ENCODE measurements around the gene DPP4. TPM values are rescaled to one million over a fixed set of nuclear protein-coding genes. Genes with fewer than 3 reads are reported as not detected.

DPP4 gene
- total RNA-seq, 2 experiments from 2014 or later, result not detected

DNA sequence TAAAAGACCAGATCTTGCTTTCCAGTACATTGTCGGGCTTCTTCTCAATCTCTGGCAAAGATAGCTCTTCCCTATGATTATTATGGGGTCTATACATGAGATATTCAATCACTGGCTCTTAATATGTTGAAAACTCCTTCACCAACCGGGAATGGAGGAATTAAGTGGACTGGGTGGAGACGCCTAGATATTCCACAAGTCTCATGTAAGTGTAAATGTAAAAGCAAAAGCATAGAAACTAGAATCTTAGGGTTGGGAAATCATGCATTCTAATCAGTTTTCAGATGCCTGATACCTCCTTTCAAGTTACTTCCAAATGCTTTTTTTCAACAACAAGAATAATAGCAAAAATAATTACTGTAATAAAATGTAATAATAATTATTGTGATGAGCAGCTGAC, 38.0 kb downstream of the DPP4 start:
- BruUV-seq (replicated peaks), result no TSS peak
- no peaks in the 10 kb centered on the region for H3K4me1 ChIP-seq (ENCODE audit: insufficient read depth, low read length, poor library complexity, severe bottlenecking)
- CTCF ChIA-PET (ENCODE audit: unreplicated experiment), result no interaction called here
- TF ChIP-seq, protein P1, sequence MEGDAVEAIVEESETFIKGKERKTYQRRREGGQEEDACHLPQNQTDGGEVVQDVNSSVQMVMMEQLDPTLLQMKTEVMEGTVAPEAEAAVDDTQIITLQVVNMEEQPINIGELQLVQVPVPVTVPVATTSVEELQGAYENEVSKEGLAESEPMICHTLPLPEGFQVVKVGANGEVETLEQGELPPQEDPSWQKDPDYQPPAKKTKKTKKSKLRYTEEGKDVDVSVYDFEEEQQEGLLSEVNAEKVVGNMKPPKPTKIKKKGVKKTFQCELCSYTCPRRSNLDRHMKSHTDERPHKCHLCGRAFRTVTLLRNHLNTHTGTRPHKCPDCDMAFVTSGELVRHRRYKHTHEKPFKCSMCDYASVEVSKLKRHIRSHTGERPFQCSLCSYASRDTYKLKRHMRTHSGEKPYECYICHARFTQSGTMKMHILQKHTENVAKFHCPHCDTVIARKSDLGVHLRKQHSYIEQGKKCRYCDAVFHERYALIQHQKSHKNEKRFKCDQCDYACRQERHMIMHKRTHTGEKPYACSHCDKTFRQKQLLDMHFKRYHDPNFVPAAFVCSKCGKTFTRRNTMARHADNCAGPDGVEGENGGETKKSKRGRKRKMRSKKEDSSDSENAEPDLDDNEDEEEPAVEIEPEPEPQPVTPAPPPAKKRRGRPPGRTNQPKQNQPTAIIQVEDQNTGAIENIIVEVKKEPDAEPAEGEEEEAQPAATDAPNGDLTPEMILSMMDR (conservative IDR thresholded peaks at IDR 0.05; ENCODE audit: low read length), result no peak
- TF ChIP-seq EZH2phosphoT487 (IDR thresholded peaks at IDR 0.05; ENCODE audit: borderline replicate concordance, low read depth, low read length), result no peak
- H3K4me2 ChIP-seq (ENCODE audit: low read length), result no peak overlapping the region
- no peaks in the 10 kb centered on the region for H4K20me1 ChIP-seq (ENCODE audit: insufficient read depth, low read length)
- H3K4me3 ChIP-seq (ENCODE audit: low read depth, low read length, poor library complexity, severe bottlenecking), result no peak overlapping the region
- H3K27ac ChIP-seq (ENCODE audit: low read depth, low read length, poor library complexity, severe bottlenecking), result no peak overlapping the region
- no peaks in the 10 kb centered on the region for H3K9me3 ChIP-seq (ENCODE audit: low read length)
- intact Hi-C loops (cut with micrococcal nuclease; ENCODE audit: unreplicated experiment), result no loop called here
- H3K79me2 ChIP-seq (ENCODE audit: insufficient read depth, low read depth, low read length), result no peaks in the 10 kb centered on the region
- no peak overlapping the region for H2AFZ ChIP-seq (ENCODE audit: low read length)
- POLR2A ChIA-PET, result no interaction called here
- no peaks in the 10 kb centered on the region for H3K9me2 ChIP-seq (ENCODE audit: insufficient read depth, low read length)
- no peak for DNase-seq (ENCODE audit: low spot score)
- H3K36me3 ChIP-seq (ENCODE audit: insufficient read depth, low read length), result no peaks in the 10 kb centered on the region

DNA sequence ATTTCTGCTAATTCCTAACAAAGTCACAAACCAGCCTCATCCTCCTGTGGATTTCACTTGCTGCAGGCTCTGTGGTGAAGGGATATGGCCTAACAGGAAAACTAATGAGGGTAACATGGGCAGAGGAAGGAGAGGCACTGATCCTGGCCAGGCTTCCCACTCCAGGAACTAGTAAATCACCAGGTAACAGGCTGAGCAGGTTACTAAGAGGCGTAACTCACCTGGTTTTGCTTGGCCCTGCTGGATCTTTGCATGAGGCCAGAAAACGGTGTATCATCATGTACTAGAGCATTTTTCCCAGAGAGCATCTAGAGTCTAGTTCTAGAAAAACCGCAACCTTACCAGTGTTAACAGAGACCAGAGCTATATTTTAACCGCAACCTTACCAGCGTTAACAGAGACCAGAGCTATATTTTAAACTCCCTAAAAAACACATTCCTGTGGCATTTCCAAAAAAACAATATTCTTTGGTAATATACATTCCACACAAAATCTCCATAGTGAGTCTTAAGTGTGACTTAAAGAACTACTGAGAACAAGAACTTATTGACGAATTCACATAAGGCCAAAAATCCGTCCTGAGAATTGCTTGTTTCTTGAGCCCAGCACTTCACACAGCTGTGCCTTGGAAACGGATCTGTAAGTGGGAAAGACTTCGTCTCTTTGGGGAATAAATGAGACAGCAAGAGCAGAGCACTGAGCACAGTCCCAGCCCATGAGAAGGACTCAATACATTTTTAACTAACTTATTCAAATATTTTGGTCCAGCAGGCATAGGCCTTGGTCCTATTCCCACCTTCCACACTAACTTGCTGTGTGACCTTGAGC, 43.4 kb downstream of the DPP4 start:
- no peaks in the 10 kb centered on the region for H3K9me2 ChIP-seq (ENCODE audit: insufficient read depth, low read length)
- H3K79me2 ChIP-seq (ENCODE audit: insufficient read depth, low read depth, low read length), result no peaks in the 10 kb centered on the region
- no peaks in the 10 kb centered on the region for H4K20me1 ChIP-seq (ENCODE audit: insufficient read depth, low read length)
- intact Hi-C loops (cut with micrococcal nuclease; ENCODE audit: unreplicated experiment), result no loop called here
- BruUV-seq (replicated peaks), result no TSS peak
- no peak for TF ChIP-seq EZH2phosphoT487 (IDR thresholded peaks at IDR 0.05; ENCODE audit: borderline replicate concordance, low read depth, low read length)
- TF ChIP-seq, protein P1 (conservative IDR thresholded peaks at IDR 0.05; ENCODE audit: low read length), result no peak
- no peaks in the 10 kb centered on the region for H3K9me3 ChIP-seq (ENCODE audit: low read length)
- H3K36me3 ChIP-seq (ENCODE audit: insufficient read depth, low read length), result no peaks in the 10 kb centered on the region
- no peaks in the 10 kb centered on the region for H3K4me1 ChIP-seq (ENCODE audit: insufficient read depth, low read length, poor library complexity, severe bottlenecking)
- ChIA-PET POLR2A (no interaction called here), CTCF (ENCODE audit: unreplicated experiment) (no interaction called here)
- no peak overlapping the region for H3K4me2 ChIP-seq (ENCODE audit: low read length)
- no peak overlapping the region for H3K27ac ChIP-seq (ENCODE audit: low read depth, low read length, poor library complexity, severe bottlenecking)
- no peak overlapping the region for H2AFZ ChIP-seq (ENCODE audit: low read length)
- H3K4me3 ChIP-seq (ENCODE audit: low read depth, low read length, poor library complexity, severe bottlenecking), result no peak overlapping the region
- DNase-seq (ENCODE audit: low spot score), result no peak

DNA sequence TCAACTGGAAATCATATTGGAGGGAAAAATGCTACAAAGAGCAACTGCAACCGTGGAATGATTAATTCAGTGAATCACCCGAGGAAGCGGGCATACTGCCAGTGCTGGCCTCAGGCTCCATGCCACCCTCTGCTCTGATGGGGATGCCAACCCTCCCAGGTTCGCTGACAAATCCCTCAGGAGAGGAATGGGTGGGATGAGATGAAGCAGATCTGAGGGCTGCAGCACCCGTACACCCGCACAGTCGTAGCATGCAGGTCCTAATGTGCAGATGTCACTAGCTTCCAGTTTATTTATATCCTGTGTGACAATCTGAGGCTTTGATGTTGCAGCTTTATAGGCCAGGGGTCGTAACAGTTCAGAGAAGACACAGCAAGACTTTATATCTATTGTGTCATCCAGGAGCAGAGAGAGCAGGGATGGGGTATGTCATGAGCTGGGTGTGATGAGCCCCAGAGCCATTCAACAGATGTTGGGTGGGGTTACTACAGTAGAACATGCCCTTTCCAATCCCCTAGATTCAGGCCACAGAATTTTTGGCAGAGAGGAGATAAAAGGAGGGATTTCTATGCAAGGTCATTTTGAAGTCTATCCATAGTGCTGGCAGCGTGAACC, 44.6 kb downstream of the DPP4 start:
- ChIA-PET POLR2A (no interaction called here), CTCF (ENCODE audit: unreplicated experiment) (no interaction called here)
- H3K4me1 ChIP-seq (ENCODE audit: insufficient read depth, low read length, poor library complexity, severe bottlenecking), result no peaks in the 10 kb centered on the region
- no peaks in the 10 kb centered on the region for H3K79me2 ChIP-seq (ENCODE audit: insufficient read depth, low read depth, low read length)
- DNase-seq (ENCODE audit: low spot score), result no peak
- BruUV-seq (replicated peaks), result no TSS peak
- H4K20me1 ChIP-seq (ENCODE audit: insufficient read depth, low read length), result no peaks in the 10 kb centered on the region
- H3K36me3 ChIP-seq (ENCODE audit: insufficient read depth, low read length), result no peaks in the 10 kb centered on the region
- no peak overlapping the region for H3K27ac ChIP-seq (ENCODE audit: low read depth, low read length, poor library complexity, severe bottlenecking)
- no peak overlapping the region for H3K4me2 ChIP-seq (ENCODE audit: low read length)
- no peak overlapping the region for H3K4me3 ChIP-seq (ENCODE audit: low read depth, low read length, poor library complexity, severe bottlenecking)
- no peak overlapping the region for H2AFZ ChIP-seq (ENCODE audit: low read length)
- no peaks in the 10 kb centered on the region for H3K9me2 ChIP-seq (ENCODE audit: insufficient read depth, low read length)
- no peak for TF ChIP-seq EZH2phosphoT487 (IDR thresholded peaks at IDR 0.05; ENCODE audit: borderline replicate concordance, low read depth, low read length)
- TF ChIP-seq, protein P1 (conservative IDR thresholded peaks at IDR 0.05; ENCODE audit: low read length), result no peak
- intact Hi-C loops (cut with micrococcal nuclease; ENCODE audit: unreplicated experiment), result no loop called here
- no peaks in the 10 kb centered on the region for H3K9me3 ChIP-seq (ENCODE audit: low read length)

Measured in OCI-LY7 (cell line).